NOMO-1 (cell line): ENCODE measurements around the gene PCGF1.
A peak's percentile ranks its signal among the peaks of the same experiment; 100 is the strongest.
"Not testable (repeated sequence)": the region's sequence is repeated elsewhere in the genome, so short reads cannot be mapped to it uniquely, and the experiment has no call there.

ENCODE experiments used
- DNase-seq, 2 experiments: peaks; one replicate each; lab custom pipeline; 2025; ENCODE audit not compliant: unreplicated experiment in 2 of 2; lab: John Stamatoyannopoulos, UW

The PCGF1 gene

GRCh38 chr2:74499940-74500577 lies 7.4 kb downstream of the PCGF1 start:
- no peak for DNase-seq

DNA sequence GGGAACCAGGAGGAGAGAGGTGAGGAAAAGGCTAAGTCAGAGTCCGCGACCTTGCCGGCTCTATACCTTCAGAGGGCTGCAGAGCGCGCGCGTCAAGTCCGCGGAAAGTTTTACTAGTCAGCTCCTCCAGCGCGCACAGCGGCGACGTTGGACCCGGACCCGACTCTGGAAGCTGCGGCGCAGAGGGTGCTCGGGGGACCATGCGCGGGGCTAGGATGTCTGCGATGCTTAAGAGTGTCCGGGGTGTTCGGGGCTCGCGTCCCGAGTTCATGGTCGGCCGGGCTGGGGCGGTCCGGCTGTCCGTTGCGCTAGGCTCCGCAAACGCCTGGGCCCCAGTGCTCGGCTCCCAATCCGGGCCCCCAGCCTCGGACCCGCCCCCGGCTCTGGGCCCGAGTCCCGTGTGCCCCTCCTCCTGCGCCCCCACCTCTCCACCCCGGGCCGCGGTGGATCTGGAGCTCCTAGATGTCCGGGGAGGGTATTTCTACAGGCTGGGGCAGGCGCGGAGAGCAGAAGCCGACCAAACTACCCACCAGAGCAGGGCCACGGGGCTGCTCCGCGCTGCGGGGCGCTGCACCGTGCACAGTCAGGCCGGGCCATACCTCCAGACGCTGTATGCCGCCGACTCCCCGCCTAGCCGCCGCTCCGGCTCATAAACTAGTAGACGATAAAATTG lies 8.1 kb downstream of the PCGF1 start, which contains the start of gene LBX2:
Gene LBX2 (minus strand): TSS at position 337 of the 673 bp plus-strand sequence. CDS start 66 bp downstream, at position 271.
- DNase-seq: no peak

DNA sequence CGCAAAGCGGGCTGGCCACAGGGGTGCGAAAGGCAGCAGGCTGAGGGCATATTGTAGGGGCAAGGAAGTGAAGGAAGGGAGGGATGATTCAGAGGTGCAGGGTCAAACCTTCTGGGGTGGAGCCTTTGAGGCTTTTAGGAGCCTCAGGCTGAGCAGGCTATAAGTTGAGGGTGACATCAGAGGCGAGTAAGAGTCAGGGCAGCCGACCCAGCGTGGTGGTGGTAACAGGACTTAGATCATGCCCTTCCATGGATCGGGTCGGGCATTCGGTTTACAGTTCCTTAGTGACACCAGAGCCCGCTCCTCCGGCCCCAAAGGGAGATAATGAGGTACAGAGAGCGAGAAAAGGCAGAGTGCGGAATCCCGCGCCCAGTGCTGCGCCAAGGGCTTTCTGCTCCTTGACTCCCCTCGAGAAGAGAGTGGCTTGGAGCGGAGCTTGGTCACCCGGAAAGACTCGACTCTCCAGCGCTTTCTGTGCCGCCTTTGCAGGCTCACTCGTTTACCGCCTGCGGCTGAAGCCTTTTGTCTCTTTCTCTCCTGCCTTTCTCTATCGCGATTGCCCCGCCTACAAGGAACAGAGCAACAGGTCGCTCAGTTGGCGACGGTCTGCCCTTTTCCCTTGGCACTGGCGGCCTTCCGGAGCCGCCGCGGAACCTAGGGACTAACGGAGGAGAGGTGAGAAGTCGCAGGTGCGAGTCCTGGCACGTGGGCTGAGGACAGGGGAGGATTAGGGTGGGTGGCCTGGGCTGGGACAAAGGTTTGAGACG lies 8.8 kb downstream of the PCGF1 start:
- DNase-seq: no peak

DNA sequence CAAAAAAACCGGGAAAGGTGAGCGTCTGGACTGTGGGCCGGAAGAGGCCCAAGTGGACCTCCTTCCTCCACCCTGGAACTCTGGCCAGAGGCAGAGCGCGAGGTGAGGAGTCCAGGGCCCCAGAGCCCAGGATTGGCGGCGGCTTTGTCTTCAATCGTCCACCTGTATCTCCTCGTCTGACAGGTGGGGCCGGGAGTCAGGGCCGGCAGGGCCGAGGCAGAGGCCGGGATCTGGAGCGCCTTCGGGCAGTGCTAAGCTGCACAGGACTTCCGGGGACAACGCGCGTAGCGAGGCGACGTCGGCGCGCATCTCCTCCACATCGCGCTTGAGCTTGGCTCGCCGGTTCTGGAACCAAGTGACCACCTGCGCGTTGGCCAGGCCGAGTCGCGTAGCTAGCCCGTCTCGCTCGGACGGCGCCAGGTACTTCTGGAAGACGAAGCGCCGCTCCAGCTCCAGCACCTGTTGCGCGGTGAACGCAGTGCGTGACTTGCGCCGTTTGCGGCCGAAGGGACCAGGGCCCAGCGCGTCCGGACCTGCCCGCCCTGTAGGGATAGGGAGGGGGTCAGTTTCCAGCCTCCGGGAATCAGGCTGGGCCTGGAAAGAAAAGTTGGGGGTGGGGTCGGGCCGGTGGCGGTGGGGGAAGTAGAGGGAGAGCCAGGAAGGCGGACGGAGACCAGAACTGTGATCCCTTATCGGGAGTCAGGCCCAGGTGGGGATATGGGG lies 9.6 kb downstream of the PCGF1 start:
- DNase-seq: no peak

GRCh38 chr2:74496997-74497776 lies 10.3 kb downstream of the PCGF1 start:
- DNase-seq: no peak

- no peak for DNase-seq
Observed at GRCh38 chr2:74495440-74495839, 12.1 kb downstream of the PCGF1 start.

DNA sequence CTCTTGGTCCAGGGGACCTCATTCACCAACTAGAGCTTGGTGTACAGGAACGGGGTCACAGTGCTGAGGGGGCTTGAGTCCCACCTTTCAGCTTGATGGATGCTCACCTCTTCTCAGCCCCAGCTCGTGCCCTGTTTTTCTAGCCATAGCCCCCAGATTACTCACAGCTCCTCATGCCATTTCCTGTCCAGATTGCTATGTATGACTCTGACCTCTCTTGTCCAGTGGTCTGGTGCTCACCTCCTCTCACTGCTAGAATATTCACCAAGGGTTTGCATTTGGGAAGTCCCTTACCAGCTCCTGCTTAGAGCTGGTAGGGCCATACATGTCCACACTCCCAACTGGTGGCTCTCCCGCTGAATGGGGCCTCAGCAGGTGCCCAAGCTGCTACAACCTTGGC lies 13.9 kb downstream of the PCGF1 start:
- DNase-seq: no peak

GRCh38 chr2:74491648-74492544 lies 15.6 kb downstream of the PCGF1 start:
- DNase-seq: no peak

DNA sequence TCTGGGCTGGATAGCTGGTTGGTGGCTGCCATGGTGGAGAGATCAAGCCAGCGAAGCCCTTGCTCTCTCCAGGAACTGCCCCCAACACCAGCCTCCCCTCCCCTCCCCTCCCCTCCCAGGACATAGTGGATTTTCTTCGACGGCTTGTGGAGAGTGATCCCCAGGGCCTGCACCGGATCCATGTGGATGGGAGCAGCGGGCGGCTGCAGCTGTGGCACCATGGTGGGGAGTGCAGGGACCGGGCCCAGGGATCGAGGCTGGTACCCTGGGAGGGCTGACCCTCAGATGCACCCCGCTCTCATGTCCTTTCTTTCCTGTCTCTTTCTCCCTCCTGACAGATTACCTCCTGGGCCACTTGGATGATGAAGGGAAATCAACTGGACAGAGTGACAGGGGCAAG lies 17.6 kb downstream of the PCGF1 start:
- DNase-seq: no peak

- no peak for DNase-seq
Observed at GRCh38 chr2:74488643-74489481, 18.6 kb downstream of the PCGF1 start.

DNA sequence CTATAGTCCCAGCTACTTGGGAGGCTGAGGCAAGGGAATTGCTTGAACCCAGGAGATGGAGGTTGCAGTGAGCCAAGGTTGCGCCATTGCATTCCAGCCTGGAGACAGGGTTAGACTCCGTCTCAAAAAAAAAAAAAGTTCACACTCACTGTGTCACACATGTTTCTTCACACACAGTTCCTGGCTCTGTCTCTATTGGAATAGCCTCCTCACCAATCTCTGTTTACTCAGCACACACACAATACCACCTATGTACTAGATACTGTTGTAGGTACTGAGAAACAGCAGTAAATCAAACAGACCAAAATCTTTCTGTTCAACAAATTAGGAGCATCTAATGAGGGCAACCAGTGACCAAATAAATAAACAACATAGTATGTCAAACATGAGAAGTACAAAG lies 21.4 kb downstream of the PCGF1 start:
- DNase-seq: no peak

GRCh38 chr2:74483675-74484164 lies 23.8 kb downstream of the PCGF1 start:
- DNase-seq: not testable (repeated sequence)

GRCh38 chr2:74482801-74483674 lies 24.5 kb downstream of the PCGF1 start, which contains the start of the genes CCDC142 and TTC31:
CCDC142 (minus strand) TSS chr2:74482998; CDS start chr2:74482837, 161 bp downstream.
TTC31 (plus strand) TSS chr2:74483081; CDS start chr2:74483096, 15 bp downstream.
- DNase-seq: peak; percentile 94 to 97

GRCh38 chr2:74481961-74482800 lies 25.3 kb downstream of the PCGF1 start:
- peak; percentile 67 to 75 for DNase-seq

- DNase-seq: no peak
Observed at GRCh38 chr2:74481431-74481830, 26.1 kb downstream of the PCGF1 start.

DNA sequence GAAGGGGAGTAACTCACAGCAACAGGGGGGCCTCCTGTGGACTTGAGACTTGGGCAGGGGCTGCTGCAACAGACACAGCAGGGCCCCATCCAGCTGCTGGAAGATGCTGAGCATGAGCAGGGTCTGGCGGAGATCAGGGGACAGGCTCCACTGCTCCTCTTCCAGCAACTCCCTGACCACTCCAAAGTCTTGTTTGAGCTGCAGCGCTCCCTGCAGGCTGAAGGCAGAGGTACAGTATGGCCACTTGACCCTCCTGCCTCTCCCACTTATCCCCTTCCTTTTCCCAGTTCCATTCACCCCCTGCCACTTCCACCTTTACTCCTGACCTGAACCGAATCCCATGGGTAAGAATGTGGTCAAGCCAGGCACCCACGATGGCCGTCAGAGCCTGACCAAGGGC lies 32.6 kb downstream of the PCGF1 start:
- DNase-seq: no peak
